Upper lobe of right lung (tissue), 1 donor: ENCODE data around the gene ICAM5. TPM values are rescaled to one million over a fixed set of nuclear protein-coding genes. Genes with fewer than 3 reads are reported as not detected.

ENCODE experiments used
- ATAC-seq: fragments of 200-7000 bp; cut with Tn5 transposase; one replicate; pipeline ENCODE4 v1.9.1; 2020; ENCODE audit warnings: mild to moderate bottlenecking, moderate library complexity
- DNase-seq: peaks from one replicate; pipeline ENCODE4 v3.0.0-alpha.2; 2020
- H3K27ac ChIP-seq: fragments of 200-600 bp; one replicate; pipeline ENCODE4 v1.8.0; 2022
- H3K27me3 ChIP-seq: fragments of 200-600 bp; one replicate; pipeline ENCODE4 v1.8.0; 2022; ENCODE audit warnings: mild to moderate bottlenecking
- H3K36me3 ChIP-seq: fragments of 200-600 bp; one replicate; pipeline ENCODE4 v1.8.0; 2022
- H3K4me1 ChIP-seq: fragments of 200-600 bp; one replicate; pipeline ENCODE4 v1.8.0; 2022
- H3K4me3 ChIP-seq: fragments of 200-600 bp; one replicate; pipeline ENCODE4 v1.8.0; 2022; ENCODE audit warnings: mild to moderate bottlenecking
- H3K9me3 ChIP-seq: fragments of 200-600 bp; one replicate; pipeline ENCODE4 v1.8.0; 2022
- intact Hi-C: fragments of 100-400 bp; cut with DNase I; formaldehyde crosslinking; loops from one replicate; pipeline ENCODE4 v1.11.0; 2022
- total RNA-seq: library from RNA; stranded (reverse); fragmentation: NEBNext Ultra II Directional; extraction: Animal tissue kit (Norgen Biotek cat#: 25700); gene quantifications from one replicate; pipeline ENCODE4 v1.2.1, GENCODE V29; 2021
- TF ChIP-seq, protein P1 (sequence below): fragments of 200-600 bp; IDR thresholded peaks from one replicate; pipeline ENCODE4 v1.8.0; 2022; ENCODE audit warnings: antibody characterized with exemption
- donor health status: DM: no; HTN: yes; CAD: no; lungs with severe emphysema.

Gene ICAM5
- total RNA-seq, 1 donor from 2014 or later, result 18.3 TPM

DNA sequence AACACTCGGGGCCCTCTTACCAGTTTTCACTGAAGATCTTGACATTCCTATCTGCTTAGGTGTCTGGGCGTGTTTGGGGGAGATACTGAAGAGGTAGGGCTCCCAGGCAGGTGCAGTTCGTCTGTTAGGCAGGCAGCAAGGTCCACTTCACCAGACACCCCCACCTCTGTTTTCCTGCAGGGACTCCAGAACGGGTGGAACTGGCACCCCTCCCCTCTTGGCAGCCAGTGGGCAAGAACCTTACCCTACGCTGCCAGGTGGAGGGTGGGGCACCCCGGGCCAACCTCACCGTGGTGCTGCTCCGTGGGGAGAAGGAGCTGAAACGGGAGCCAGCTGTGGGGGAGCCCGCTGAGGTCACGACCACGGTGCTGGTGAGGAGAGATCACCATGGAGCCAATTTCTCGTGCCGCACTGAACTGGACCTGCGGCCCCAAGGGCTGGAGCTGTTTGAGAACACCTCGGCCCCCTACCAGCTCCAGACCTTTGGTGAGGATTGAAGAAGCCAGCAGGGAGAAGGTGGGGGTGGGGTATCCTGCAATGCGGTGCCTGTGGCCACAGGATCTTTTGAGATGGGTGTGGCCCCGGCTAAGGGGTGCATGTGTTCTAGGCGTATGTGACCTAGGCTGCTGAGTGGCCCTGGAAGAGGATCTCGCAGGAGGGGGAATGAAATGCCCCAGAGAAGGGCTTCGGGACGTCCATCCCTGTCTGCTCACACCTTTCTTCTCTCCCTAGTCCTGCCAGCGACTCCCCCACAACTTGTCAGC, 6.3 kb upstream of the ICAM5 start:
- H3K27ac ChIP-seq, result no peak overlapping the region
- intact Hi-C loops, result no loop called here
- TF ChIP-seq, protein P1, sequence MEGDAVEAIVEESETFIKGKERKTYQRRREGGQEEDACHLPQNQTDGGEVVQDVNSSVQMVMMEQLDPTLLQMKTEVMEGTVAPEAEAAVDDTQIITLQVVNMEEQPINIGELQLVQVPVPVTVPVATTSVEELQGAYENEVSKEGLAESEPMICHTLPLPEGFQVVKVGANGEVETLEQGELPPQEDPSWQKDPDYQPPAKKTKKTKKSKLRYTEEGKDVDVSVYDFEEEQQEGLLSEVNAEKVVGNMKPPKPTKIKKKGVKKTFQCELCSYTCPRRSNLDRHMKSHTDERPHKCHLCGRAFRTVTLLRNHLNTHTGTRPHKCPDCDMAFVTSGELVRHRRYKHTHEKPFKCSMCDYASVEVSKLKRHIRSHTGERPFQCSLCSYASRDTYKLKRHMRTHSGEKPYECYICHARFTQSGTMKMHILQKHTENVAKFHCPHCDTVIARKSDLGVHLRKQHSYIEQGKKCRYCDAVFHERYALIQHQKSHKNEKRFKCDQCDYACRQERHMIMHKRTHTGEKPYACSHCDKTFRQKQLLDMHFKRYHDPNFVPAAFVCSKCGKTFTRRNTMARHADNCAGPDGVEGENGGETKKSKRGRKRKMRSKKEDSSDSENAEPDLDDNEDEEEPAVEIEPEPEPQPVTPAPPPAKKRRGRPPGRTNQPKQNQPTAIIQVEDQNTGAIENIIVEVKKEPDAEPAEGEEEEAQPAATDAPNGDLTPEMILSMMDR, result no peak
- no peaks in the 10 kb centered on the region for H3K9me3 ChIP-seq
- H3K4me1 ChIP-seq, result peaks cover 57% of the 10 kb centered on the region
- peaks cover 71% of the 10 kb centered on the region for H3K36me3 ChIP-seq
- DNase-seq, result peak; percentile 75
- peak overlapping the region; percentile 19 for H3K4me3 ChIP-seq
- peaks cover 4% of the 10 kb centered on the region for H3K27me3 ChIP-seq
- ATAC-seq, result peak; percentile 53

DNA sequence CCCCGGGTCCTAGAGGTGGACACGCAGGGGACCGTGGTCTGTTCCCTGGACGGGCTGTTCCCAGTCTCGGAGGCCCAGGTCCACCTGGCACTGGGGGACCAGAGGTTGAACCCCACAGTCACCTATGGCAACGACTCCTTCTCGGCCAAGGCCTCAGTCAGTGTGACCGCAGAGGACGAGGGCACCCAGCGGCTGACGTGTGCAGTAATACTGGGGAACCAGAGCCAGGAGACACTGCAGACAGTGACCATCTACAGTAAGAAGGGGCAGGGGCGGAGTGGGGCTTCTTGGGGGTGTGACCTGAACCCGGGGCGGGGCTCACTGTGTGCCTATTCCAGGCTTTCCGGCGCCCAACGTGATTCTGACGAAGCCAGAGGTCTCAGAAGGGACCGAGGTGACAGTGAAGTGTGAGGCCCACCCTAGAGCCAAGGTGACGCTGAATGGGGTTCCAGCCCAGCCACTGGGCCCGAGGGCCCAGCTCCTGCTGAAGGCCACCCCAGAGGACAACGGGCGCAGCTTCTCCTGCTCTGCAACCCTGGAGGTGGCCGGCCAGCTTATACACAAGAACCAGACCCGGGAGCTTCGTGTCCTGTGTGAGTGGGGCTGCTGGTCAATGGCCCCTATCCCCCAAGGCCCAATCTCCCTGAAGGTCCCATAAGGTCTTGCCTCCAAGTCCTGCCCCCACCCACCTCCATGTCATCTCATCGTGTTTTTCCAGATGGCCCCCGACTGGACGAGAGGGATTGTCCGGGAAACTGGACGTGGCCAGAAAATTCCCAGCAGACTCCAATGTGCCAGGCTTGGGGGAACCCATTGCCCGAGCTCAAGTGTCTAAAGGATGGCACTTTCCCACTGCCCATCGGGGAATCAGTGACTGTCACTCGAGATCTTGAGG, 5.4 kb upstream of the ICAM5 start:
- peak overlapping the region; percentile 55 for H3K27ac ChIP-seq
- H3K4me3 ChIP-seq, result peak overlapping the region; percentile 19
- ATAC-seq (no peak), DNase-seq (no peak)
- H3K27me3 ChIP-seq, result peaks cover 6% of the 10 kb centered on the region
- H3K36me3 ChIP-seq, result peaks cover 63% of the 10 kb centered on the region
- intact Hi-C loops, result no loop called here
- TF ChIP-seq, protein P1, result no peak
- H3K9me3 ChIP-seq, result no peaks in the 10 kb centered on the region
- peaks cover 63% of the 10 kb centered on the region for H3K4me1 ChIP-seq

DNA sequence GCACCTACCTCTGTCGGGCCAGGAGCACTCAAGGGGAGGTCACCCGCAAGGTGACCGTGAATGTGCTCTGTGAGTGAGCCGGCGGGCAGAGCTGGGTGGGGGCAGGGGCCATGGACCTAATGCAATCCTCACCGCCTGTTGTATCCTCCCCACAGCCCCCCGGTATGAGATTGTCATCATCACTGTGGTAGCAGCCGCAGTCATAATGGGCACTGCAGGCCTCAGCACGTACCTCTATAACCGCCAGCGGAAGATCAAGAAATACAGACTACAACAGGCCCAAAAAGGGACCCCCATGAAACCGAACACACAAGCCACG, 4.8 kb upstream of the ICAM5 start:
- peaks cover 57% of the 10 kb centered on the region for H3K36me3 ChIP-seq
- intact Hi-C loops, result no loop called here
- H3K27me3 ChIP-seq, result peaks cover 7% of the 10 kb centered on the region
- peak overlapping the region; percentile 55 for H3K27ac ChIP-seq
- peaks cover 63% of the 10 kb centered on the region for H3K4me1 ChIP-seq
- ATAC-seq (no peak), DNase-seq (no peak)
- TF ChIP-seq, protein P1, result no peak
- no peak overlapping the region for H3K4me3 ChIP-seq
- H3K9me3 ChIP-seq, result no peaks in the 10 kb centered on the region

DNA sequence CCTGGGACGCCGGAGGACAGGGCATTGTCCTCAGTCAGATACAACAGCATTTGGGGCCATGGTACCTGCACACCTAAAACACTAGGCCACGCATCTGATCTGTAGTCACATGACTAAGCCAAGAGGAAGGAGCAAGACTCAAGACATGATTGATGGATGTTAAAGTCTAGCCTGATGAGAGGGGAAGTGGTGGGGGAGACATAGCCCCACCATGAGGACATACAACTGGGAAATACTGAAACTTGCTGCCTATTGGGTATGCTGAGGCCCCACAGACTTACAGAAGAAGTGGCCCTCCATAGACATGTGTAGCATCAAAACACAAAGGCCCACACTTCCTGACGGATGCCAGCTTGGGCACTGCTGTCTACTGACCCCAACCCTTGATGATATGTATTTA, 4.4 kb upstream of the ICAM5 start:
- TF ChIP-seq, protein P1, result no peak
- DNase-seq, result no peak
- no peak for ATAC-seq
- Histone ChIP-seq H3K27ac (peak overlapping the region; percentile 55), H3K36me3 (peaks cover 52% of the 10 kb centered on the region), H3K4me1 (peaks cover 65% of the 10 kb centered on the region), H3K4me3 (no peak overlapping the region), H3K9me3 (no peaks in the 10 kb centered on the region), H3K27me3 (peaks cover 8% of the 10 kb centered on the region)
- intact Hi-C loops, result no loop called here

DNA sequence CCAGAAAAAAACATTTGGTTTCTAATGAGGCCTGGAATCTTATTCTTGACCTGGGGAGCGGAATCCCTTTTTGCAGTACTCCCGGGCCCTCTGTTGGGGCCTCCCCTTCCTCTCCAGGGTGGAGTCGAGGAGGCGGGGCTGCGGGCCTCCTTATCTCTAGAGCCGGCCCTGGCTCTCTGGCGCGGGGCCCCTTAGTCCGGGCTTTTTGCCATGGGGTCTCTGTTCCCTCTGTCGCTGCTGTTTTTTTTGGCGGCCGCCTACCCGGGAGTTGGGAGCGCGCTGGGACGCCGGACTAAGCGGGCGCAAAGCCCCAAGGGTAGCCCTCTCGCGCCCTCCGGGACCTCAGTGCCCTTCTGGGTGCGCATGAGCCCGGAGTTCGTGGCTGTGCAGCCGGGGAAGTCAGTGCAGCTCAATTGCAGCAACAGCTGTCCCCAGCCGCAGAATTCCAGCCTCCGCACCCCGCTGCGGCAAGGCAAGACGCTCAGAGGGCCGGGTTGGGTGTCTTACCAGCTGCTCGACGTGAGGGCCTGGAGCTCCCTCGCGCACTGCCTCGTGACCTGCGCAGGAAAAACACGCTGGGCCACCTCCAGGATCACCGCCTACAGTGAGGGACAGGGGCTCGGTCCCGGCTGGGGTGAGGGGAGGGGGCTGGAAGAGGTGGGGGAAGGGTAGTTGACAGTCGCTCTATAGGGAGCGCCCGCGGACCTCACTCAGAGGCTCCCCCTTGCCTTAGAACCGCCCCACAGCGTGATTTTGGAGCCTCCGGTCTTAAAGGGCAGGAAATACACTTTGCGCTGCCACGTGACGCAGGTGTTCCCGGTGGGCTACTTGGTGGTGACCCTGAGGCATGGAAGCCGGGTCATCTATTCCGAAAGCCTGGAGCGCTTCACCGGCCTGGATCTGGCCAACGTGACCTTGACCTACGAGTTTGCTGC, 2.7 kb upstream of the ICAM5 start, which contains the start of gene ICAM4:
Gene ICAM4 (plus strand): TSS at position 153 of the 935 bp plus-strand sequence. CDS start 58 bp downstream, at position 211.
- Histone ChIP-seq H3K9me3 (no peaks in the 10 kb centered on the region), H3K27ac (peak within 1 kb of the TSS; percentile 55), H3K27me3 (peaks cover 12% of the 10 kb centered on the region), H3K4me3 (peak within 1 kb of the TSS; percentile 28), H3K4me1 (peaks cover 79% of the 10 kb centered on the region), H3K36me3 (peaks cover 42% of the 10 kb centered on the region)
- DNase-seq (peak; percentile 89), ATAC-seq (peak; percentile 40)
- TF ChIP-seq, protein P1, result no peak
- intact Hi-C loops, result no loop called here
